MG63 (cell line): ENCODE data around the gene RGS11. TPM values are rescaled to one million over a fixed set of nuclear protein-coding genes. Genes with fewer than 3 reads are reported as not detected.
A peak's percentile ranks its signal among the peaks of the same experiment; 100 is the strongest.
"Not testable (repeated sequence)": the region's sequence is repeated elsewhere in the genome, so short reads cannot be mapped to it uniquely, and the experiment has no call there.

Experiments
- DNase-seq: peaks from one replicate; pipeline ENCODE4 v3.0.0-alpha.2; 2020
- H3K27me3 ChIP-seq: fragments of 250-450 bp; sonication (Bioruptor Pico); 2 replicates; pipeline ENCODE4 v1.5.1; 2020; ENCODE audit warnings: mild to moderate bottlenecking, moderate library complexity
- H3K36me3 ChIP-seq: fragments of 250-450 bp; sonication (Bioruptor Pico); 2 replicates; pipeline ENCODE4 v1.5.1; 2020; ENCODE audit warnings: mild to moderate bottlenecking, moderate library complexity
- H3K4me3 ChIP-seq: fragments of 250-450 bp; sonication (Bioruptor Pico); 2 replicates; pipeline ENCODE4 v1.5.1; 2020; ENCODE audit warnings: mild to moderate bottlenecking, moderate library complexity
- H3K9me3 ChIP-seq: fragments of 250-450 bp; sonication (Bioruptor Pico); 2 replicates; pipeline ENCODE4 v1.5.1; 2020; ENCODE audit warnings: mild to moderate bottlenecking, moderate library complexity
- total RNA-seq: library from RNA; depleted of rRNA; stranded (reverse); fragments of >200 nt; shearing (Covaris generic); gene quantifications from 2 replicates; pipeline ENCODE4 v1.2.3, GENCODE V29; 2014; ENCODE audit warnings: low replicate concordance

The RGS11 gene
- total RNA-seq, 1 experiment from 2014 or later: not detected

DNA sequence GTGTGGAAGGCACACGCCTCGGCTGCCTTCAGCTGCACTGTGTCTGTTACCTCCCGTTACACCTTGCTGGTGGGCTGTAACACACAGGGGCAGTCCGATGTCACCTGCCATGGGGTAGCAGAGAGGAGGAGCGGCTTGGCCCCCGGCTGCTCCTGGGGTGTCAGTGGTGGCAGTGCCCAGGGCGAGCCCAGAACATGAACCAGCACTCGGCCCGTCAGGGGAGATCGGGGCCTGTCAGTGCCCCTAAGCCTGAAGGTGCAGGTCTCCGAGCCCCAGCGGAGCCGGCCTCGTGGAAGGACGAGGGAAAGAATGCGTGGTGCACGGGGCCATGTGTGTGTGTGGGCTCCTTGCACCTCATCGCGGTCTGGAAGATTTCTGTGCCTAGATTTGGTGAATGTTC, 15.4 kb downstream of the RGS11 start:
- peaks cover 15% of the 10 kb centered on the region; the same call in 1 of the 2 replicates for H3K36me3 ChIP-seq

DNA sequence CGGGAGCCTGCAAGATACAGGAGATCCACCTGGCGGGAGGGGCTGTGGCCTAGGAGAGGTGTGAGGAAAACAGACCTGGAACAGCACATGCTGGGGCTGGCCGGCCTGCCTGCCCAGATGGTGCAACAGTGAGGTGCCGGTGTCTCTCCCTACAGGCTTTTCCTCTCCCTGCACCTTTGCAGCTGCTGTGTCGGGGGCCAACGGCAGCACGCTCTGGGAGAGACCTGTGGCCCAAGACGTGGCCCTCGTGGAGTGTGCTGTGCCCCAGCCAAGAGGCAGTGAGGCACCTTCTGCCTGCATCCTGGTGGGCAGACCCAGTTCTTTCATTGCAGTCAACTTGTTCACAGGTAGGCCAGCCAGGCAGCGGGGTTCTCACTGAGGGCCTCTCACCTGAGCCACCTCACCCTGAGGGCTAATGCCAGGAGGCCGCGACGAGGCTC, 15.9 kb downstream of the RGS11 start:
- no peak for DNase-seq
- Histone ChIP-seq H3K9me3 (no peaks in the 10 kb centered on the region), H3K4me3 (no peak overlapping the region), H3K36me3 (peaks cover 15% of the 10 kb centered on the region; the same call in 1 of the 2 replicates), H3K27me3 (no peaks in the 10 kb centered on the region)

More for the DNA sequence above, 15.4 kb downstream of the RGS11 start:
- Histone ChIP-seq H3K9me3 (no peaks in the 10 kb centered on the region), H3K4me3 (no peak overlapping the region), H3K27me3 (no peaks in the 10 kb centered on the region)
- DNase-seq: no peak

DNA sequence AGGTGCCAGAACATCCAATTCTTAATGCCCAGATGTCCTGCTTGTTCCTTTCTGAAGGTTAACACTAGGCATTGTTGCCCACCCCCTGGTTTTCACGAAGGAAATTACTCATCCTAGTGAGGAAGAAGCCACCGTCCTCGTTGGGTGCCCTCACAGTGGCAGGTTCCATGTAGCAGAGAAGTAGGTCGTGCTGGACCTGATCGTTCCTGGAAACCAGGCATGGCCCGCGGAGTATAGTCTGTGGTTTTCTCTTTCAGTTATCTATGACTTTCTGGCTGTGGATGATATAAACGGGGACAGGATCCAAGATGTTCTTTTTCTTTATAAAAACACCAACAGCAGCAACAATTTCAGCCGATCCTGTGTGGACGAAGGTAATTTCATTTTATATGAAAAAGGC, 16.5 kb downstream of the RGS11 start:
- no peak for DNase-seq
- Histone ChIP-seq H3K4me3 (no peak overlapping the region), H3K9me3 (no peaks in the 10 kb centered on the region), H3K36me3 (peaks cover 20% of the 10 kb centered on the region), H3K27me3 (no peaks in the 10 kb centered on the region)

DNA sequence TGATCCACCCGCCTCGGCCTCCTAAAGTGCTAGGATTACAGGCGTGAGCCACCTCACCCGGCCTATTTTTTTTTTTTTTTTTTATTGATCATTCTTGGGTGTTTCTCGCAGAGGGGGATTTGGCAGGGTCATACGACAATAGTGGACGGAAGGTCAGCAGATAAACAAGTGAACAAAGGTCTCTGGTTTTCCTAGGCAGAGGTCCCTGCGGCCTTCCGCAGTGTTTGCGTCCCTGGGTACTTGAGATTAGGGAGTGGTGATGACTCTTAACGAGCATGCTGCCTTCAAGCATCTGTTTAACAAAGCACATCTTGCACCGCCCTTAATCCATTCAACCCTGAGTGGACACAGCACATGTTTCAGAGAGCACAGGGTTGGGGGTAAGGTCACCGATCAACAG, 17.7 kb downstream of the RGS11 start:
- H3K4me3 ChIP-seq, DNase-seq, H3K9me3 ChIP-seq, H3K27me3 ChIP-seq: not testable (repeated sequence)
- H3K36me3 ChIP-seq: peaks cover 23% of the 10 kb centered on the region

DNA sequence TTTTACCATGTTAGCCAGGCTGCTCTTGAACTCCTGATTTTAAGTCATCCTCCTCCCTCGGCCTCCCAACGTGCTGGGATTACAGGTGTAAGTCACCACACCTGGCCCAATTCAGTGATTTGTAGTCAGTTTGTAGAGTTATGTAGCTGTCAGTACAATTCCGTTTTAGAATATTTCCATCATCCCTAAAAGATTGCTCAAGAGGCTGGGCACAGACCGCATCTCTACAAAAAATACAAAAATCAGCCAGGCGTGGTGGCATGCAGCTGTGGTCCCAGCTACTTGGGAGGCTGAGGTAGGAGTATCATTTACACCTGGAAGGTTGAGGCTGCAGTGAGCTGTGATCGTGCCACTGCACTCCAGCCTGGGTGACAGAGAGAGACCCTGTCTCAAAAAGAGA, 20.6 kb downstream of the RGS11 start:
- DNase-seq: no peak

DNA sequence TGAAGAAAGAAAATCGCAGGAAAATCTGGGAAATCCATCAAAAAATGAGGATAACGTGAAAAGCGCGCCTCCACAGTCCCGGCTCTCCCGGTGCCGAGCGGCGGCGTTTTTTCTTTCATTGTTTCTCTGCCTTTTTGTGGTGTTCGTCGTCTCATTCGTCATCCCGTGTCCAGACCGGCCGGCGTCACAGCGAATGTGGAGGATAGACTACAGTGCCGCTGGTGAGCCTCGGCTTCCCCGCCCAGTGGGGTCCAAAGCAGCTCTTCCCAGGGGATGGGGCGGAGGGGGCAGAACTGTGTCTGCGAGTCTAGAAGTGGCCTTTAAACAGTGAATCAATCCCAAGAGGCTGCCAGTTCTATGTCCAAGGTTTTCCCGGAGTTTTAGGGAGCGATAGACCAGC, 21.3 kb downstream of the RGS11 start:
- Histone ChIP-seq H3K9me3 (no peaks in the 10 kb centered on the region), H3K36me3 (peaks cover 23% of the 10 kb centered on the region), H3K4me3 (no peak overlapping the region), H3K27me3 (no peaks in the 10 kb centered on the region)
- DNase-seq: no peak

More for the DNA sequence above, 20.6 kb downstream of the RGS11 start:
- no peak overlapping the region for H3K4me3 ChIP-seq
- no peaks in the 10 kb centered on the region for H3K27me3 ChIP-seq
- peaks cover 27% of the 10 kb centered on the region for H3K36me3 ChIP-seq
- H3K9me3 ChIP-seq: no peaks in the 10 kb centered on the region

DNA sequence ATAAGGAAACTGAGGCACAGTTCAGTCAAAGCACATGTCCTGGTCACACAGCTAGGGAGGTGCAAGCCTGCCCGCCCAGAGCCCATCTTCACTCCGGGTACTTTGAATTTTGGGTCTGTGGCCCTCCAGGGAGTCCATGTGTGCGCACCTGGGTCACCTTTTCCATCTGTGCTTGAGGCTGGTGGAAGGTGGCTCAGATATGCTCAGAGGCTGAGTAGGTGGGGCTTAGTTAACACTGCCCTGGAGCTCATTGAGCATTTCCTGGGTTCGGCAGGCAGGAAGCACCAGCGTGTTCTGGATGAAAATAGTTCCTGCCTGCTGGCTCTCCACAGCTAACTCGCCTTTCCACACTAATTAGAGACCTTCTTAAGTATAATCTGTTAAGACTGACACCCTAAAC, 21.9 kb downstream of the RGS11 start:
- Histone ChIP-seq H3K27me3 (no peaks in the 10 kb centered on the region), H3K4me3 (no peak overlapping the region), H3K36me3 (peaks cover 22% of the 10 kb centered on the region), H3K9me3 (no peaks in the 10 kb centered on the region)
- DNase-seq: no peak

DNA sequence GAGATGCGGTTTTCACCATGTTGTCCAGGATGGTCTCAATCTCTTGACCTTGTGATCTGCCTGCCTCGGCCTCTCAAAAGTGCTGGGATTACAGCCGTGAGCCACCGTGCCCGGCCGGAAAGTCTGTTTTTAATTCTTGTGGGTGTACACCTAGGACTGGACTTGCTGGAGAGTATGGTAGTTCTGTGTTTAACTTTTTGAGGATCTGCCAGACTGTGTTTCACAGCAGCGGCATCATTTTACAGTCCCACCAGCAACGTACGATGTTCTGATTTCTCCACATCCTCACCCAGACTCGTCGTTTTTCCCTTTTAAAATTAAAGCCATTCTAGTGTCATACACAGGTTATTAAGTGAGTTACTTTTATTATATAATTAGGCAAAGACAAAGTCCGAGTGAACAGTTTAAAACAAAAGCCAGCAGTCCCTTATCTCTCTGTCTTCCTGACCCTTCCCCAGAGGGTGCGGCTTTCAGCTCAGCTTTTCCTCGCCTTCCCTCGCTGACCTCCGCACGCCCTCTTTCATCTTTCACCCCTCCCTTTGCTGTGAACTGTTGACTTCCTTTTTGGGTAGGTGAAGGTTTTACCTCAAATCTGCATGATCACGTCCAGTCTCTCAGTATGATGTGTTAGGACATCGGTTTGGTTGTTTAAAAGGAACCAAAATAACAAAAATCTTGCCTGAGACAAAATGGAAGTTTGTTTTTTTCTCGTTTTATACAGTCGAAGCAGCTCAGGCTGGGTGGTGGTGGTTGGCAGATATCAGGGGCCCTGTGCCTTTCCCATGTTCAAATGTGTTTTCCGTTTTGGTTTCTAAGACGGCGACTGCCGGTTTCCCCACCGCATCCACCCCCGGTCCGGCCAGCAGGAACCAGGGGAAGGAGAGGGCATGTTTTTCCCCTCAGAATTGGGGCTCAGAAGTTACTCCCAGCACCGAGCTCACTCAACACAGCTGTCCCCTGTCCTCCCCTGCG, 23.1 kb downstream of the RGS11 start:
- Histone ChIP-seq H3K36me3 (peaks cover 22% of the 10 kb centered on the region), H3K4me3 (no peak overlapping the region), H3K27me3 (no peaks in the 10 kb centered on the region), H3K9me3 (no peaks in the 10 kb centered on the region)
- DNase-seq: no peak

DNA sequence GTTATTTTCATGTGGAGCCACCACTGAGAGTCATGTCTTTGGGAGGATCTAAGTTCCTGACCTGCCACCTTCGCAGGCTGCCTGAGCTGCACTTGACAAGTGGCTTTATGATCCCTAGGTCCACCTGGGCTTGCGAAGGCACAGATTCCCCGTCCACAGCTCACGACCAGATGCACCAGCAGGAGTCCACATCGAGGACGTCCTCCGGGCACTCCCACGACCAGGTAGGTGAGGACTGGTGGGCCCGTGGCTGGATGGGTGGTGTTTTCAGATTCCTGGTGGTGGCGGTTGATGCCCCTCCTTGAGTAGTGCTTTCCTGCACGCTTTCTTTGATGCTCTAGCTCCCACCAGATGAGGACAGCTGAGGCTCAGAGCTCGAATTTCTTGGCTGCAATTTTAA, 26.3 kb downstream of the RGS11 start:
- peaks cover 18% of the 10 kb centered on the region; the same call in 1 of the 2 replicates for H3K36me3 ChIP-seq
- no peaks in the 10 kb centered on the region for H3K27me3 ChIP-seq
- no peak for DNase-seq
- H3K4me3 ChIP-seq: no peak overlapping the region
- no peaks in the 10 kb centered on the region for H3K9me3 ChIP-seq

DNA sequence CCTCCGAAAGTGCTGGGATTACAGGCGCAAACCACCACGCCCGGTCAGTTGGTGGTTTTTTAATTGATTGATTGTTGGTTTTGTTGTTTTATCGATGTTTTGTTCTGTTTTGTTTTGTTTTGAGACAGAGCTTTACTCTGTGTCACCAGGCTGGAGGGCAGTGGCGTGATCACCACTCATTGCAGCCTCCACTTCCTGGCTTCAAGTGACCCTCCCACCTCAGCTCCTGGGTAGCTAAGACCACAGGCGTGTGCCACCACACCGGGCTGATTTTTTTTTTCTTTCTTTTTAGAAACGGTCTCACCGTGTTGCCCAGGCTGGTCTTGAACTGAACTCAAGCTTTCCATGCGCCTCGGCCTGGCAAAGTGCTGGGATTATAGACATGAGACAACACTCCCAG, 28.7 kb downstream of the RGS11 start:
- DNase-seq: no peak
- H3K27me3 ChIP-seq: no peaks in the 10 kb centered on the region
- no peaks in the 10 kb centered on the region for H3K9me3 ChIP-seq
- 0 out of 2 replicates have a peak, but pooled peaks cover 6% of the 10 kb centered on the region for H3K36me3 ChIP-seq
- H3K4me3 ChIP-seq: no peak overlapping the region

DNA sequence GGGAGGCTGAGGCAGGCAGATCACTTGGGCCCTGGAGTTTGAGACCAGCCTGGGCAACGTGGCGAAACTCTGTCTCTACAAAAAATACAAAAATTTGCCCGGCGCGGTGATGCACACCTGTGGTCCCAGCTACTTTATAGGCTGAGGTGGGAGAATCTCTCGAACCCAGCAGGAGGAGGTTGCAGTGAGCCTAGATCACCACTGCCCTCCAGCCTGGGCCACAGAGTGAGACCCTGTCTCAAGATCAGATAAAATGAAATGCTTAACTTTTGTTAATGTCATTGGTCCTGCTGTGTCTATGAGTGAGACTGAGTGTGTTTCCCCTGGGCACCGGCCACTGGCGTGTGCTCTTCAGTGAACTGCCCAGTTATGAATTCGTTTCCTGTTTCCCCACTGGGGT, 30.6 kb downstream of the RGS11 start:
- no peak for DNase-seq
- H3K27me3 ChIP-seq: no peaks in the 10 kb centered on the region
- H3K36me3 ChIP-seq: 0 out of 2 replicates have a peak, but pooled peaks cover 2% of the 10 kb centered on the region
- H3K4me3 ChIP-seq: no peak overlapping the region
- H3K9me3 ChIP-seq: no peaks in the 10 kb centered on the region

DNA sequence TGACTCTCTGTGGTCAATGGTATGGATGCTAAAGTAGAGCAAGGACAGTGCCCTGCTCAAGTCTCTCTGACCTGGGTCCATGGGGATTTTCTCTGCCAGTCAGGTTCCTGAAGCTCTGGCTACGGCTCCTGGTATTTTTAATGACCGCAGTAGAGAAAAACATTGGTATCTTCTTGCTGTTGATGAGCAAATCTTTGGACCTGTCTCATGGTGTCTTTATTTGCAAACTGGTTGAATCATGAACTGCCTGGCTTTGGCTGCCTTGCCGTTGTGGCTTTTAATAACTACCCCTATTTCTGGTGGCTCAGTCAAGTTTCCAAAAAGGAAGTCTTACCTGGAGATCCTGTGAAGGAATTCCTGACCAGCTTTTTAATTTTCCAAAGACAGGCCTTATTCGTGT, 32.4 kb downstream of the RGS11 start:
- DNase-seq: peak; percentile 41
- H3K36me3 ChIP-seq: no peaks in the 10 kb centered on the region
- no peaks in the 10 kb centered on the region for H3K9me3 ChIP-seq
- H3K4me3 ChIP-seq: no peak overlapping the region
- H3K27me3 ChIP-seq: no peaks in the 10 kb centered on the region

DNA sequence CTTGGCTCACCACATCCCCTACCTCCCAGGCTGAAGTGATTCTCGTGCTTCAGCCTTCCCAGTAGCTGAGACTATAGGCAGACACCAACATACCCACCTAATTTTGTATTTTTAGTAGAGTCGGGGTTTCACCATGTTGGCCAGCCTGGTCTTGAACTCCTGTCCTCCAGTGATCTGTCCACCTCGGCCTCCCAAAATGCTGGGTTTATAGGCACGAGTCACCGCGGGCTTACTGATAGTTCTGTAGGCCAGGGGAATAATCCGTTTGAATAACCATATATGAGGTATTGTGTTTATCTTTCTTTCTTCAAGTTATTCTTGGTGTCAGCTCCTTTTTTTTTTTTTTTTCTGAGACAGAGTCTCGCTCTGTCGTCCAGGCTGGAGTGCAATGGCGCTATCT, 33.5 kb downstream of the RGS11 start:
- H3K4me3 ChIP-seq: no peak overlapping the region
- DNase-seq: peak; percentile 53
- H3K36me3 ChIP-seq: peaks cover 5% of the 10 kb centered on the region; the same call in 1 of the 2 replicates
- no peaks in the 10 kb centered on the region for H3K27me3 ChIP-seq
- no peaks in the 10 kb centered on the region for H3K9me3 ChIP-seq

DNA sequence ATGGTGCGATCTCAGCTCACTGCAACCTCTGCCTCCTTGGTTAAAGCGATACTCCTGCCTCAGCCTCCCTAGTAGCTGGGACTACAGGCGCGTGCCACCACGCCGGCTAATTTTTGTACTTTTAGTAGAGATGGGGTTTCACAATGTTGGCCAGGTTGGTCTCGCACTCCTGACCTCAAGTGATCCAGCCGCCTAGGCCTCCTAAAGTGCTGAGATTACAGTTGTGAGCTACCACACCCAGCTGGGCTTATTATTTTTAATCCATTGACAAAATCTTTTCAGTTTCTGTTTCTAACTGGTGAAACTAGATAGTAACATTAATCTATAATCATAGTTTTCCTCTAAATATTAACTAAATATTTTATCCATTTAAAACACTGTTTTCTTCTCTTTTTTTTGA, 35.2 kb downstream of the RGS11 start:
- Histone ChIP-seq H3K4me3 (no peak overlapping the region), H3K36me3 (peaks cover 5% of the 10 kb centered on the region; the same call in 1 of the 2 replicates), H3K9me3 (no peaks in the 10 kb centered on the region), H3K27me3 (no peaks in the 10 kb centered on the region)
- DNase-seq: no peak

DNA sequence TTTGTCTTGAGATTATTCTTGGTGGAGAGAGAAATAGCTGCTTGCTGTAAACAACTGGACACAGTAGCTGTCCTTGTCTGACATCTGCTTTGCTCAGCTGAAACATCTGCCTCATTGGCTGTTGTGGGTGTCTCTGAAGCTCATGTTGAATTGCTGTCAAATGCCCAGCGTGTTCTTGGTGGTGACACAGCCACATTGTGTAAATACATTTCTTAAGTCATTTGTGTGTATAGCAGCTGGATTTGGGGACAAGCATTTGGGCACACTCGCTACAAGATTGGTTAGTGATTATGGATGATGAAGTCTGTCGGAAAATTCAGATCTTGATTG, 35.8 kb downstream of the RGS11 start:
- H3K4me3 ChIP-seq: no peak overlapping the region
- no peaks in the 10 kb centered on the region for H3K27me3 ChIP-seq
- no peak for DNase-seq
- H3K36me3 ChIP-seq: peaks cover 5% of the 10 kb centered on the region; the same call in 1 of the 2 replicates
- H3K9me3 ChIP-seq: no peaks in the 10 kb centered on the region; the same call in 1 of the 2 replicates

DNA sequence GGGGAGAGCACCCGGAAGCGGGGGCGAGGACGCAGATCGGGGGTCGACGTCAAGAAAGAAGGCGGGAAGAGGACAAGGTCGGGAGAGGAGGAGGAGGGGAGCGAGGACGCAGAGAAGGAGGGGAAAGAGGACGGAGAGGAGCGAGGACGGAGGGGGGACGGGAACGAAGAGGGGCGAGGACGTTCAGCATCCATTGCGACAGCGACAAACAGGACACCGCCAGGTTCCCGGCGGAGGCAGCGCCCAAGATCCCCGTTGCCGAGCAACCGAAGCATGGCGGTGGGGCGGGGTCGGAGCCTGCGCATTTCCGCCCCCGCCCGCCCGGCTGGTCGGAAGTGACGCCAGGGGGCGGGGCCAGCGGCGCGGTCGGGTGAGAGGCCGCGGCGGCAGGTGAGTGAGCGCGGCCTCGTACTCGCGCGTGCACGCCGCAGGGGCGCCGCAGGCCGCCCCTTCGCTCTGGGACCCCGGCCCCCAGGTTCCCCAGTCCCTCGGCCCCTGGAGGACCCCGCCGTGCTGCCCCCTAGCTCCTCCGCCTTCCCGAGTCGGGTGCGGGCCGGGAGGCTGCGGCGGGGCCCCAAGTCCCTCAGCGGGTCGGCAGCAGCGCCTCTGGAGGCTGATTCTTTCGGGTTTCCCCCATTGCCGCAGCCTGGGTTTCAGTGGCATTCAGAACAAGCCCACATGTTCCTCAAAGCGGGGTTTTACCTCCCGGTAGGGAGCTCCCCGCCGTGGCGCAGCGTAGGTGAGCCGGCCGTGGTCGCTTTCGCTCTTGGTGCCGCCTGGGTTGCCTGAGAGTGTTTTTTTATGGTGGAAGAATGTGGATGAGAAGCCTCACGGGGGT, 41.1 kb downstream of the RGS11 start, which contains the start of gene FAM234A:
Gene FAM234A, plus strand, starts transcription at position 354 of the 838 bp plus-strand sequence. CDS start 19,593 bp downstream, outside the sequence.
- Histone ChIP-seq H3K9me3 (no peaks in the 10 kb centered on the region; the same call in 1 of the 2 replicates), H3K27me3 (no peaks in the 10 kb centered on the region), H3K4me3 (peak within 1 kb of the TSS; percentile 94), H3K36me3 (peaks cover 5% of the 10 kb centered on the region; the same call in 1 of the 2 replicates)
- peak; percentile 95 for DNase-seq

DNA sequence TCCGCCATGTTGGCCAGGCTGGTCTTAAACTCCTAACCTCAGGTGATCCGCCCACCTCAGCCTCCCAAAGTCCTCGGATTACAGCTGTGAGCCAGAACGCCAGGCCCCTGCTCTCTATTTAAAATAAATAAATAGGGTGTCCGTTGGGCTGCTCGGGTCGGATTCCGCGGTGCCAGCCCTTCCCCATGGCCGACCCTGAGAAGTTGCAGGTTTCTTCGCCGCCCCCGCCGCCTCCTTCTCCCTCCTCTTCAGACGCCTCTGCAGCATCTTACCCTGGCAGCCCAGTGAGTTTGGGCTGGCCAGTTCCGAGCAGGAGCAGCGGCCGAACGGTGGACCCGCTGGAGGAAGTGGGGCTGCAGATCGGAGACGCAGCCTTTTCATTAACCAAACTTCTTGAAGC, 44.8 kb downstream of the RGS11 start:
- H3K36me3 ChIP-seq: peaks cover 29% of the 10 kb centered on the region
- DNase-seq: no peak
- H3K4me3 ChIP-seq: no peak overlapping the region
- H3K9me3 ChIP-seq: no peaks in the 10 kb centered on the region; the same call in 1 of the 2 replicates
- no peaks in the 10 kb centered on the region for H3K27me3 ChIP-seq
